Erythroblast (primary cell): Measurements from ENCODE around the gene CWC27.
"Not testable (repeated sequence)": the region's sequence is repeated elsewhere in the genome, so short reads cannot be mapped to it uniquely, and the experiment has no call there.

ENCODE experiments used
- DNase-seq, 2 experiments: peaks; one replicate each; lab custom pipeline; 2025; lab: John Stamatoyannopoulos, UW
- GATA1 ChIP-seq: IDR thresholded peaks from 2 replicates; pipeline ENCODE4 v1.6.1; 2011; ENCODE audit warnings: low read depth, mild to moderate bottlenecking, control low read depth, low read length, moderate library complexity
- POLR2A ChIP-seq: IDR thresholded peaks from 2 replicates; pipeline ENCODE4 v1.6.1; 2011; ENCODE audit warnings: mild to moderate bottlenecking, low read length

The CWC27 gene

GRCh38 chr5:64887910-64888309 lies 119.2 kb downstream of the CWC27 start:
- DNase-seq, result no peak
- TF ChIP-seq POLR2A (no peak), GATA1 (no peak)

- no peak for DNase-seq
- TF ChIP-seq POLR2A (no peak), GATA1 (no peak)
These were observed 127.0 kb downstream of the CWC27 start for GRCh38 chr5:64895748-64896147.

DNA sequence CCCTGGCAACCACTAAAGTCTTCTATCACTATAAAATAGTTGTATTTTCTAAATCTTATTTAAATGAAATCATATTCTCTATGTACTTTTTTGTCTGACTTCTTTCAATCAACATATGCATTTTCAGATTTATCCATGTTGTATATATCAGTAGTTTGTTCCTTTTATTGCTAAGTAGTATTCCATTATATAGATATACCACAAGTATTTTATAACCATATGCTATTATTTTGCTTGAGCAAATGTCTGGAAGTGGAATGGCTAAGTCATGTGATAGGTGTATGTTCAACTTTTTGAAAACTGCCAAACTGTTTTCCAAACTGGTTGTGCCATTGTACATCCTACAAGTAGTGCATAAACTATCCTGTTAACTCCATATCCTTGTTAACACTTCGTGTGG lies 131.1 kb downstream of the CWC27 start:
- no peak for DNase-seq
- TF ChIP-seq POLR2A (no peak), GATA1 (no peak)

GRCh38 chr5:64900618-64901017 lies 131.9 kb downstream of the CWC27 start:
- TF ChIP-seq POLR2A (no peak), GATA1 (no peak)
- no peak for DNase-seq

GRCh38 chr5:64907399-64907798 lies 138.7 kb downstream of the CWC27 start:
- not testable (repeated sequence) for DNase-seq

DNA sequence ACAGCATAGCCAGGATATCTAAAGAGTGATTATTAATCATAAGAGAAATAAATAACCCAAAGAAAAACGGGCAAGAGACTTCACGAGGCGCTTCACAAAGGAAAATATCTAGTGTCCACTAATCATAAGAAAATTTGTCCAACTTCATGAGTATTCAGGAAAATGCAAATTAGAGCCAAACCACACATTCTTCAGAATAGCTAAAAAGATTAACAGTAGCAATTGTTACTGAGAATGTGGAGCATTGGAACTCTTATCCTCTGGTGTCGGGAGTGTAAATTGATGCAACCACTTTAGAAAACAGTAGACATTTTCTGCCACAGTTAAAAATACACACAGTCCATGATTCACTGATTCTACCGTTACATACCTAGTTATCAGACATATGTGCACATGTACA lies 145.7 kb downstream of the CWC27 start:
- TF ChIP-seq POLR2A (no peak), GATA1 (no peak)
- no peak for DNase-seq

GRCh38 chr5:64918083-64918482 lies 149.4 kb downstream of the CWC27 start:
- TF ChIP-seq GATA1, result no peak
- TF ChIP-seq POLR2A, result no peak

GRCh38 chr5:64921386-64921785 lies 152.7 kb downstream of the CWC27 start:
- TF ChIP-seq GATA1 (no peak), POLR2A (no peak)
- no peak for DNase-seq

More at GRCh38 chr5:64918083-64918482, 149.4 kb downstream of the CWC27 start:
- DNase-seq, result no peak

DNA sequence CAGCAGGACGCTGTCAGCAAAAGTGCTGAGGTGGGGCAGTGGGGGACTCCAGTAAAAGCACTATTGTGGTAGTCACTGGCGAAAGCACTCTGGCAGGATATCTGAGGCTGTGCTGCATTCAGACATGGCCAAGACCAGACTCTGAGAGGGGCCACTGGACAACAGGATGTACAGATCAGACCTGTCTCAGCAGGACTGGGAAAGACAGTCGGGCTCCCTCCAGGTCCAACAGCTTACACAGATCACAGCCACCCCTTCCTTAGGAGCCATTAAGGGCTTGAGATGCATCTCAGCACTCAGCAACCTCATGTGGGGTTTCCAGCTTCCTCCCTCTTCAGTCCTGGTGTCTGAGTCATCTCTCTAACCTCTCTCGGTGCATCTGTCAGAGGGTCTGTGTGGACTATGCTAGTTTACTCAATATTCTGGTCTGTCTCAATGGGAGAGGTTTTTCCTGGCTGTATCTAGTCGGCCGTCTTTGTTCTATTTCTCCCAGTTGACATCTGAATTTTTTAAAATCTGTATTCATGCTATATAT lies 154.5 kb downstream of the CWC27 start:
- TF ChIP-seq GATA1, result no peak
- DNase-seq, result no peak

DNA sequence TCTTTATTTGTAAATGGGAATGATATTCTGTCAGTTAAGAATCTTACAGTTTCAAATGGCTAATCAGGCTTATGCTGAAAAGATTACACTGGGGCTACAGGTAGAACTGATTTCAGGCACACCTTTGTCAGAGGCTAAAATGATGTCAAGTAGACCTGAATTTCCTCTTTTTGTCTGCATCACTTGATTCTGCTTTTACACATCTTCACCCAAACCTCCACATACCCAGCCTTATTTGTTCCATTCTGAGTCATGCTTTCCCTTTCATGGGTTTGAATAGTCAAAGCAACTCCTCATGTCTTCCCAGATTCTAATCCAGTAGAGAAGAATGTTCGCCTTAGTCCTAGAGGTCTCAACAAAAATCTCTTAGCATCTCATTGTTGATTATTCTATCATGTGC lies 156.4 kb downstream of the CWC27 start:
- TF ChIP-seq GATA1 (no peak), POLR2A (no peak)
- DNase-seq, result no peak

- DNase-seq, result no peak
- TF ChIP-seq POLR2A (no peak), GATA1 (no peak)
These were observed 161.1 kb downstream of the CWC27 start for GRCh38 chr5:64929833-64930232.

- no peak for TF ChIP-seq POLR2A
- no peak for TF ChIP-seq GATA1
- no peak for DNase-seq
These were observed 162.1 kb downstream of the CWC27 start for GRCh38 chr5:64930672-64931318.

DNA sequence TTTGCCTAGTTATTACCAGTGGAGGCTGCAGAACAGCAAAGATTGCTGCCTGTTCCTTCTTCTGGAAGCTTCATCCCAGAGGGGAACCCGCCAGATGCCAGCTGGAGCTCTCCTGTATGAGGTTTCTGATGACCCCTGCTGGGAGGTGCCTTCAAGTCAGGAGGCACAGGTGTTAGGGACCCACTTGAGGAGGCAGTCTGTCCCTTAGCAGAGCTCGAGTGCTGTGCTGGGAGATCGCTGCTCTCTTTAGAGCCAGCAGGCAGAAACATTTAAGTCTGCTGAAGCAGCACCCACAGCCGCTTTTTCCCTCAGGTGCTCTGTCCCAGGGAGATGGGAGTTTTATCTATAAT lies 170.7 kb downstream of the CWC27 start:
- DNase-seq, result not testable (repeated sequence)

- no peak for DNase-seq
- TF ChIP-seq POLR2A, result no peak
- no peak for TF ChIP-seq GATA1
These were observed 171.2 kb downstream of the CWC27 start for GRCh38 chr5:64939772-64940510.

- TF ChIP-seq POLR2A, result no peak
- no peak for TF ChIP-seq GATA1
- no peak for DNase-seq
These were observed 173.7 kb downstream of the CWC27 start for GRCh38 chr5:64942460-64942859.
